Osteocyte (in vitro differentiated cells): ENCODE measurements around the gene MYO5B. TPM values are rescaled to one million over a fixed set of nuclear protein-coding genes. Genes with fewer than 3 reads are reported as not detected.

Experiments
- DNase-seq: peaks from one replicate; pipeline ENCODE4 v3.0.0; 2021; ENCODE audit warnings: mixed read lengths; ENCODE audit not compliant: unreplicated experiment; ENCODE audit errors: extremely low spot score
- H3K27ac Mint-ChIP-seq: one replicate; pipeline ENCODE4 v1.8.0; 2021; ENCODE audit warnings: mild to moderate bottlenecking, mixed read lengths; ENCODE audit not compliant: unreplicated experiment
- H3K27me3 Mint-ChIP-seq: one replicate; pipeline ENCODE4 v1.8.0; 2021; ENCODE audit warnings: mixed read lengths; ENCODE audit not compliant: unreplicated experiment
- H3K36me3 Mint-ChIP-seq: one replicate; pipeline ENCODE4 v1.8.0; 2021; ENCODE audit warnings: mixed read lengths; ENCODE audit not compliant: unreplicated experiment
- H3K4me1 Mint-ChIP-seq: one replicate; pipeline ENCODE4 v1.8.0; 2021; ENCODE audit warnings: mixed read lengths; ENCODE audit not compliant: unreplicated experiment
- H3K4me3 Mint-ChIP-seq: one replicate; pipeline ENCODE4 v1.8.0; 2021; ENCODE audit warnings: mild to moderate bottlenecking, moderate library complexity, mixed read lengths; ENCODE audit not compliant: unreplicated experiment
- H3K9me3 Mint-ChIP-seq: one replicate; pipeline ENCODE4 v1.8.0; 2021; ENCODE audit warnings: mixed read lengths; ENCODE audit not compliant: unreplicated experiment
- CTCF ChIP-seq: fragments of 200-600 bp; sonication (generic); IDR thresholded peaks from 2 replicates; pipeline ENCODE4 v1.5.0; 2021; ENCODE audit warnings: antibody characterized with exemption, mild to moderate bottlenecking, moderate library complexity
- total RNA-seq: library from RNA; stranded (reverse); gene quantifications from 2 replicates; pipeline ENCODE4 v1.2.1, GENCODE V29; 2021

MYO5B gene
- total RNA-seq, 1 donor from 2014 or later: not detected

DNA sequence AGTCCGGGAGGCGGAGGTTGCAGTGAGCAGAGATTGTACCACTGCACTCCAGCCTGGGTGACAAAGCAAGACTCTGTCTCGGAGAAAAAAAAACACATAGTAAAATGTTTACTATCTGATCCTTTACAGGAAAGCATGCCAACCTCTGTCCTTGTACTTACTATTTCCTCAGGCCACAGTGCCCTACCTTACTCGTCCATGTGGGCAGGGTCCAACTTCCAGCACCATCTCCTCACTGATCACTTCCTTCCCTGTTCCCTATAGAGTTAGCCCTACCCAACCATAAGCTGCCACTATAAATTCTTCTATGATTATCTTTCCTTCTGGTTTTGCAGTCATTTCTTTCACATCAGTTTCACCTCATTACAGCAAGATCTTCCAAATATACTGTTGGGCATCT is 136.2 kb downstream of the MYO5B start:
- no peaks in the 10 kb centered on the region for H3K36me3 Mint-ChIP-seq
- H3K9me3 Mint-ChIP-seq: no peaks in the 10 kb centered on the region
- H3K27ac Mint-ChIP-seq: no peak overlapping the region
- no peak overlapping the region for H3K4me3 Mint-ChIP-seq
- DNase-seq: no peak
- H3K27me3 Mint-ChIP-seq: peaks cover 6% of the 10 kb centered on the region
- no peak for TF ChIP-seq CTCF
- H3K4me1 Mint-ChIP-seq: no peaks in the 10 kb centered on the region

DNA sequence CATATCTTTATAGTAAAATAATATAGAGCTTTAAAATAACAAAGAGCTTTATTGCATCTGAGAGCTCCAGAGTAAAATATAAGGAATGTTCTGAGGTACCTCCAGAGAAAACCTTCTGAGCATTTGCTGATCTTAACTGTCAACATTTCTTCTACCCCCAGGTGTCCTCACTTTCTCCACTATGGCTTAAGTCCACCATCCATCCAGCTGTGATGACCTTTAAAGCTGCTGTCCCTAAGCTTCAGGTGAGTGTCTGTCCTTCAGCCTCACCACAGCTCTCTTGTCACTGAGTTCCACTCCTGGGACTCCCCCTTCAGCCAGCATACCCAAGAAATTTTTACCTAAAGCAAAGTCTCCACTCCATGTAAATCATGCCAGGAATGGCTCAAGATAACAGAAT is 137.9 kb downstream of the MYO5B start:
- H3K27ac Mint-ChIP-seq: no peak overlapping the region
- H3K36me3 Mint-ChIP-seq: no peaks in the 10 kb centered on the region
- no peak for DNase-seq
- no peaks in the 10 kb centered on the region for H3K4me1 Mint-ChIP-seq
- H3K27me3 Mint-ChIP-seq: peaks cover 7% of the 10 kb centered on the region
- no peak overlapping the region for H3K4me3 Mint-ChIP-seq
- no peak for TF ChIP-seq CTCF
- no peaks in the 10 kb centered on the region for H3K9me3 Mint-ChIP-seq

DNA sequence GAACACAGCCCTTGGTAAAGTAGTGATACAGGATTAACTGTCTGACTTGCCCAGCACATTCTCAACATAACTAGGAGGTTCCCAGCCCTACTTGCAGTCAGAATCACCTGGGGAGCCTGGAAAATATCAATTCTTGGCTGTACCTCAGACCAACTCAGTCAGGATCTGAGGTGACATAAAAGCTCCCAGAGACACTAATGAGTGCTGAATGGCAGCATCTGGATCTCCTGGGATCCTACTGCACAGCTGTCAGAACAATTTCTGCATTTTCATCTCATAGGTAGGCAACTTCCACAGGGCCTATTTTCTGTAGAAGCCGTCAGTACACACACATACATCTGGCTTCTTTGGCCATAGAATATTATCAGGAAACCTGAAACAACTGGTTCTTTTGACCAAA is 138.8 kb downstream of the MYO5B start:
- Mint-ChIP-seq H3K27ac (no peak overlapping the region), H3K4me1 (no peaks in the 10 kb centered on the region), H3K4me3 (no peak overlapping the region), H3K9me3 (peaks cover 3% of the 10 kb centered on the region), H3K36me3 (no peaks in the 10 kb centered on the region), H3K27me3 (peaks cover 7% of the 10 kb centered on the region)
- no peak for TF ChIP-seq CTCF
- no peak for DNase-seq

DNA sequence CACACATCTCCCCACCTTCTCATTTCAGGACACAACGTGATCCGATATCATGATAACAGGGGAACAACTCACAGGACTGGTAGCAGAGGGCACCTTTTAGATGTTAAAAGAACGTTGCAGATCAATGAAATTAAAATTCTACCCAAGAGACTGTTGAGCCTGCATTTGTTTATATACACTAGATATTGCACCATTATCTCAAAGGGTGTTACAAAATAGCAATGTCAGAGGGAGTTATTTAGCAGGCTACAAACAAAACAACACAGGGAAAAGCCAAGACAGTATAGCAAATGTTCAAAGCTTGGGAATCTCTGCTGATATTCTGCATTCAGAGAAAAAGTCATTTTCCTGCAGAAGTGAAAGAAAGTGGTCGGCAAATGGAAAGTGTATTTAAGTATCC is 139.5 kb downstream of the MYO5B start:
- no peak for TF ChIP-seq CTCF
- Mint-ChIP-seq H3K27me3 (peaks cover 7% of the 10 kb centered on the region), H3K9me3 (peaks cover 3% of the 10 kb centered on the region), H3K27ac (no peak overlapping the region), H3K36me3 (no peaks in the 10 kb centered on the region), H3K4me3 (no peak overlapping the region), H3K4me1 (no peaks in the 10 kb centered on the region)
- no peak for DNase-seq

GRCh38 chr18:50053111-50053510 is 141.8 kb downstream of the MYO5B start:
- Mint-ChIP-seq H3K27me3 (peaks cover 5% of the 10 kb centered on the region), H3K36me3 (no peaks in the 10 kb centered on the region), H3K9me3 (peaks cover 3% of the 10 kb centered on the region), H3K4me1 (no peaks in the 10 kb centered on the region), H3K4me3 (no peak overlapping the region), H3K27ac (no peak overlapping the region)
- TF ChIP-seq CTCF: no peak
- no peak for DNase-seq
